Heart right ventricle (tissue), 16 donors: ENCODE results near the gene ALCAM. TPM values are rescaled to one million over a fixed set of nuclear protein-coding genes. Genes with fewer than 3 reads are reported as not detected.

Experiments
- ATAC-seq, 8 donors: fragments of 200-7000 bp; cut with Tn5 transposase; one replicate each; pipeline ENCODE4 v1.9.1; 2020; ENCODE audit warnings: mild to moderate bottlenecking in 8 of 8, moderate library complexity in 8 of 8, moderate number of reproducible peaks in 1 of 8
- DNase-seq, 2 donors: peaks; one replicate each; pipeline ENCODE4 v3.0.0-alpha.2; 2020
- H3K27ac ChIP-seq, 10 donors: fragments of 200-600 bp; sonication (generic) in 2 of 10; one replicate each; pipeline versions ENCODE4 v1.5.0 to v1.8.0; 2020 to 2022; ENCODE audit warnings: mild to moderate bottlenecking in 3 of 10
- H3K27me3 ChIP-seq, 7 donors: fragments of 200-600 bp; one replicate each; pipeline ENCODE4 v1.8.0; 2021 to 2022; ENCODE audit warnings: mild to moderate bottlenecking in 2 of 7
- H3K36me3 ChIP-seq, 9 donors: fragments of 200-600 bp; sonication (generic) in 1 of 9; one replicate each; pipeline versions ENCODE4 v1.5.0 to v1.8.0; 2020 to 2022; ENCODE audit warnings: mild to moderate bottlenecking in 2 of 9
- H3K4me1 ChIP-seq, 9 donors: fragments of 200-600 bp; sonication (generic) in 1 of 9; one replicate each; pipeline versions ENCODE4 v1.5.0 to v1.8.0; 2020 to 2022; ENCODE audit warnings: mild to moderate bottlenecking in 4 of 9
- H3K4me3 ChIP-seq, 10 donors: fragments of 200-600 bp; sonication (generic) in 2 of 10; one replicate each; pipeline versions ENCODE4 v1.5.0 to v1.8.0; 2020 to 2022; ENCODE audit warnings: mild to moderate bottlenecking in 7 of 10, moderate library complexity in 2 of 10
- H3K9me3 ChIP-seq, 11 donors: fragments of 200-600 bp in 10 of 11; sonication (generic) in 2 of 11; one replicate each; pipeline versions ENCODE4 v1.5.0 to v1.8.0; 2013 to 2022; ENCODE audit warnings: mild to moderate bottlenecking in 2 of 11, control low read depth in 1 of 11, moderate library complexity in 1 of 11
- WGBS, 2 donors: extraction: QIAGEN DNeasy Blood & Tissue Kit; methylation state at CpG; one replicate each; pipeline ENCODE4 v1.1.7; 2013; ENCODE audit warnings: inconsistent platforms in 1 of 2; 5-methylcytosine and 5-hydroxymethylcytosine counted together
- intact Hi-C, 10 donors: fragments of 100-400 bp; cut with DNase I; formaldehyde crosslinking; loops; one replicate each; pipeline versions ENCODE4 v1.11.1 to v1.14.2; 2022
- polyA plus RNA-seq, 2 donors: library from polyadenylated mRNA; stranded (reverse); fragments of 200-250 nt; gene quantifications; one replicate each; pipeline ENCODE4 v1.2.3, GENCODE V29; 2013
- total RNA-seq, 10 donors: library from RNA; stranded (reverse); fragmentation: NEBNext Ultra II Directional in 3 of 10; extraction: Animal tissue kit (Norgen Biotek cat#: 25700) in 3 of 10; gene quantifications; one replicate each; pipeline versions ENCODE4 v1.2.1 to v1.2.4, GENCODE V29; 2021 to 2023
- TF ChIP-seq, protein P1 (sequence below), 9 donors: fragments of 200-600 bp; sonication (generic) in 2 of 9; IDR thresholded peaks; one replicate each; pipeline versions ENCODE4 v1.5.0 to v1.8.0; 2021 to 2022; ENCODE audit warnings: antibody characterized with exemption in 9 of 9, mild to moderate bottlenecking in 5 of 9, moderate library complexity in 1 of 9
- donor health status: Arrhythmogenic right ventricular cardiomyopathy.
- donor health status: ischemic (EF 13 %, LVEDD 7.1; RV severe dilation, severe dysfunction).
- donor health status: healthy with polysubstance abuse.
- donor health status: DM: no; HTN: yes; CAD: no.
- donor health status: DM: no; HTN: no; CAD: no.
- donor health status: ischemic (EF 25% LVEDD 6.9; RV normal size, moderate dysfunction).
- donor health status: ischemic (EF 25% LVEDD 5.7; RV mildly dilated, moderate dysfunction).
- donor health status: healthy.
- donor health status: DM: yes; HTN: yes; CAD: no.
- donor health status: Ischemic cardiomyopathy.
- donor health status: ischemic (EF 35%, LVEDD 5.7; RV mildly dilated, moderate dysfunction).
- donor health status: nonischemic (EF 11% LVEDD 7.7; RV severe dilation, severe dysfunction).
- donor health status: DM: yes; HTN: yes; CAD: no.
- donor health status: PGD.
- donor health status: ischemic (EF 29% LVEDD 5.4; RV normal size, mild dysfunction).
- donor health status: nonischemic (EF 23%, LVEDD 6.1; RV moderate dilation, normal function).

ALCAM gene
- total and polyA plus RNA-seq, 12 donors = 1.3 to 23.9 (median 3.6) TPM

DNA sequence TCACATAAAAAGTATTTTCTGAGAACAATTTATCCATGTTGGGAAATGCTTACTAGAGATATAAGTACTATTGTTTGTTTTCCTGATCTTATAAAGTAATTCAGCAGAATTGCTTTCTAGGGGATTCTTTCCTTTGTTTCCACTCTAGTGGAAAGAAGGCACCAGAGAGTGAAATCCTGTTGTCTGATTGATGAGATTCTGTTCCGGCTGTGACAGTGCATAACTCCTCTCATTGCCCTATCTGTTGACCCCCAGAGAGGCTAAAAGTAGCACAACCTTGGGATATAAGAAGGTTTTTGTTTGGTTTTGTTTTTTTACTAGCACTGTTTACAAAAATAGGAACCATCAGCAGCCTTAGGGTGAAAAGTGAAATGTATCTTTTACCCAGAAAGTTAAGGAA lies 114.1 kb downstream of the ALCAM start:
- Histone ChIP-seq H3K36me3 (no peaks in the 10 kb centered on the region), H3K27me3 (no peaks in the 10 kb centered on the region), H3K4me1 (no peaks in the 10 kb centered on the region), H3K9me3 (peaks cover 0 to 14% (median 0%) of the 10 kb centered on the region in 11 donors), H3K27ac (no peak overlapping the region), H3K4me3 (no peak overlapping the region)
- intact Hi-C loops = no loop called here
- DNase-seq (no peak), ATAC-seq (no peak)
- TF ChIP-seq, protein P1, sequence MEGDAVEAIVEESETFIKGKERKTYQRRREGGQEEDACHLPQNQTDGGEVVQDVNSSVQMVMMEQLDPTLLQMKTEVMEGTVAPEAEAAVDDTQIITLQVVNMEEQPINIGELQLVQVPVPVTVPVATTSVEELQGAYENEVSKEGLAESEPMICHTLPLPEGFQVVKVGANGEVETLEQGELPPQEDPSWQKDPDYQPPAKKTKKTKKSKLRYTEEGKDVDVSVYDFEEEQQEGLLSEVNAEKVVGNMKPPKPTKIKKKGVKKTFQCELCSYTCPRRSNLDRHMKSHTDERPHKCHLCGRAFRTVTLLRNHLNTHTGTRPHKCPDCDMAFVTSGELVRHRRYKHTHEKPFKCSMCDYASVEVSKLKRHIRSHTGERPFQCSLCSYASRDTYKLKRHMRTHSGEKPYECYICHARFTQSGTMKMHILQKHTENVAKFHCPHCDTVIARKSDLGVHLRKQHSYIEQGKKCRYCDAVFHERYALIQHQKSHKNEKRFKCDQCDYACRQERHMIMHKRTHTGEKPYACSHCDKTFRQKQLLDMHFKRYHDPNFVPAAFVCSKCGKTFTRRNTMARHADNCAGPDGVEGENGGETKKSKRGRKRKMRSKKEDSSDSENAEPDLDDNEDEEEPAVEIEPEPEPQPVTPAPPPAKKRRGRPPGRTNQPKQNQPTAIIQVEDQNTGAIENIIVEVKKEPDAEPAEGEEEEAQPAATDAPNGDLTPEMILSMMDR (IDR thresholded peaks at IDR 0.05) = no peak
- WGBS, 2 donors = 47 to 58% methylated on average over 1 of the region's 1 CpG

GRCh38 chr3:105483476-105483875 lies 116.8 kb downstream of the ALCAM start:
- WGBS, 2 donors = 38 to 52% methylated on average over 1 of the region's 1 CpG
- TF ChIP-seq, protein P1 (IDR thresholded peaks at IDR 0.05) = no peak
- DNase-seq = no peak

GRCh38 chr3:105490045-105490444 lies 123.3 kb downstream of the ALCAM start:
- H3K27ac ChIP-seq = no peak overlapping the region
- no peaks in the 10 kb centered on the region for H3K27me3 ChIP-seq
- no peaks in the 10 kb centered on the region for H3K4me1 ChIP-seq
- 48 to 71% methylated on average over 4 of the region's 4 CpGs for WGBS, 2 donors
- no peaks in the 10 kb centered on the region for H3K36me3 ChIP-seq
- ATAC-seq = no peak
- H3K9me3 ChIP-seq = peaks cover 0 to 18% (median 0%) of the 10 kb centered on the region in 11 donors
- intact Hi-C loops = no loop called here
- no peak overlapping the region for H3K4me3 ChIP-seq
- DNase-seq = no peak
- TF ChIP-seq, protein P1 (IDR thresholded peaks at IDR 0.05) = no peak

More at GRCh38 chr3:105483476-105483875, 116.8 kb downstream of the ALCAM start:
- ATAC-seq = no peak
- intact Hi-C loops = no loop called here
- H3K4me1 ChIP-seq = no peaks in the 10 kb centered on the region
- no peak overlapping the region for H3K27ac ChIP-seq
- no peaks in the 10 kb centered on the region for H3K27me3 ChIP-seq
- H3K36me3 ChIP-seq = no peaks in the 10 kb centered on the region
- no peak overlapping the region for H3K4me3 ChIP-seq
- peaks cover 0 to 1% (median 0%) of the 10 kb centered on the region in 11 donors for H3K9me3 ChIP-seq

GRCh38 chr3:105493305-105493892 lies 126.7 kb downstream of the ALCAM start:
- Histone ChIP-seq H3K4me3 (no peak overlapping the region), H3K36me3 (no peaks in the 10 kb centered on the region), H3K9me3 (peaks cover 0 to 18% (median 0%) of the 10 kb centered on the region in 11 donors), H3K27ac (no peak overlapping the region), H3K4me1 (no peaks in the 10 kb centered on the region), H3K27me3 (no peaks in the 10 kb centered on the region)
- ATAC-seq (no peak), DNase-seq (no peak)
- intact Hi-C loops = no loop called here
- 80% methylated on average over 3 of the region's 3 CpGs for WGBS, 2 donors
- TF ChIP-seq, protein P1 (IDR thresholded peaks at IDR 0.05) = no peak
